GM18907 (cell line): ENCODE data around the gene THADA.
"Not testable (repeated sequence)": the region's sequence is repeated elsewhere in the genome, so short reads cannot be mapped to it uniquely, and the experiment has no call there.

Source experiments
- ATAC-seq: cut with Tn5 transposase; IDR thresholded peaks from one replicate; pipeline ENCODE4 v1.9.1; 2021; ENCODE audit warnings: mild to moderate bottlenecking, moderate library complexity; ENCODE audit not compliant: unreplicated experiment

THADA gene

GRCh38 chr2:43417300-43417699 lies 178.5 kb downstream of the THADA start:
- no peak for ATAC-seq

GRCh38 chr2:43415592-43415991 lies 180.2 kb downstream of the THADA start:
- no peak for ATAC-seq

- no peak for ATAC-seq
Observed at GRCh38 chr2:43414586-43415135, 181.2 kb downstream of the THADA start.

GRCh38 chr2:43414033-43414432 lies 181.8 kb downstream of the THADA start:
- no peak for ATAC-seq

- ATAC-seq: no peak
Observed at GRCh38 chr2:43412114-43412753, 183.6 kb downstream of the THADA start.

GRCh38 chr2:43410055-43410604 lies 185.7 kb downstream of the THADA start:
- no peak for ATAC-seq

- peak; percentile 52 for ATAC-seq
Observed at GRCh38 chr2:43408407-43409160, 187.3 kb downstream of the THADA start.

GRCh38 chr2:43407935-43408334 lies 187.9 kb downstream of the THADA start:
- ATAC-seq: peak; percentile 48

GRCh38 chr2:43406651-43407279 lies 189.1 kb downstream of the THADA start:
- no peak for ATAC-seq

GRCh38 chr2:43405829-43406228 lies 190.0 kb downstream of the THADA start:
- ATAC-seq: no peak

GRCh38 chr2:43402452-43402937 lies 193.3 kb downstream of the THADA start:
- peak; percentile 60 for ATAC-seq

GRCh38 chr2:43402002-43402401 lies 193.8 kb downstream of the THADA start:
- ATAC-seq: peak; percentile 90

- no peak for ATAC-seq
Observed at GRCh38 chr2:43400508-43400907, 195.3 kb downstream of the THADA start.

- ATAC-seq: no peak
Observed at GRCh38 chr2:43399515-43400264, 196.1 kb downstream of the THADA start.

- ATAC-seq: no peak
Observed at GRCh38 chr2:43399098-43399497, 196.7 kb downstream of the THADA start.

- ATAC-seq: no peak
Observed at GRCh38 chr2:43397821-43398220, 198.0 kb downstream of the THADA start.

- no peak for ATAC-seq
Observed at GRCh38 chr2:43397411-43397810, 198.4 kb downstream of the THADA start.

- ATAC-seq: not testable (repeated sequence)
Observed at GRCh38 chr2:43396344-43396743, 199.5 kb downstream of the THADA start.

GRCh38 chr2:43393918-43394317 lies 201.9 kb downstream of the THADA start:
- ATAC-seq: no peak

GRCh38 chr2:43391878-43392215 lies 204.0 kb downstream of the THADA start:
- ATAC-seq: no peak
